NCI-H345 treated with DMSO at 0.1 percent for 48 hours (cell line): ENCODE measurements around the gene ISM1.
A peak's percentile ranks its signal among the peaks of the same experiment; 100 is the strongest.
"Not testable (repeated sequence)": the region's sequence is repeated elsewhere in the genome, so short reads cannot be mapped to it uniquely, and the experiment has no call there.

Source experiments
- DNase-seq: peaks from one replicate; lab custom pipeline; 2025; ENCODE audit not compliant: unreplicated experiment; lab: John Stamatoyannopoulos, UW

Gene ISM1

DNA sequence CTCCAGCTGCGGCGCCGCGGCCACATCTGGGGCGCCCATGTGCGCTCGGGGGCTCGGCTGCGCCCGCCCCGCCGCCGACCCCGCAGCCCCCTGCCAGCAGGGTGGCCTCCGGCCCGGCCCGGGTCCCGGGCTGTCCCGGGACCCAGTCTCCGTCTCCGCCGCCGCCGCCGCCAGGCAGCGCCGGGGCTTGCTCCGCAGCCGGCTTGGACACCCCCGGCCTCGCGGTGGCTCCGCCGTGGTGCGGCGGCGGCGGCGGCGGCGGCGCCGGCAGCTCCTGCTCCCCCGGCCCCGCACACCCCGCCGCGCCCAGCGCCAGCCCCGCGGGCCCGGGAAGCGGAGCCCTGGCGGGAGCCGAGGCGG is 219 bp downstream of the ISM1 start:
- DNase-seq: no peak

DNA sequence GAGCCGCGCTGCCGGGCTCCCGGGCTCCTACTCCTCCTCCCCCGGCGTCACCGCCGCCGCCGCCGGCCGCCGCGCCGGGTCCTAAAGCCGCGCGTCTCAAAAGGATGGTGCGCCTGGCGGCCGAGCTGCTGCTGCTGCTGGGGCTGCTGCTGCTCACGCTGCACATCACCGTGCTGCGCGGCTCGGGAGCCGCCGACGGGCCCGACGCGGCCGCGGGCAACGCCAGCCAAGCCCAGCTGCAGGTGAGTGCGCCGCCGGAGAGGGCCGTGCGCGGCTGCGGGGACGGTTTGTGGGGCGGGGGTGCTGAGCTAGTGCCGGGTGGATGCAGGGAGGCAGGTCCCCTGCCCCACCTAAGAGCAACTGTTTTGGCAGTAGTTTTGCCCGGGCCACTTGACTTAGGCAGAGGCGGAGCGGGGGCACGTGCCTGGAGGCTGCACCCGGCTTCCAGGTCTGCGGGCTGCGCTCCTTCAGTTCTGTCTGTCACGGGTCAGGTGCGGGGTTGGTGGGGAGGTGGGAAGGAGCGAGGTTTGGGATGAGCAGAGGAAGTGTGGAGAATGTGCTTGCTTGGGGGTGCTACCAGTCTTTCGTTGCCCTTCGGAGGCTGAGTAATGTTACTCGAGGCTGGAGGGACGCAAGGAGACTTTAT is 722 bp downstream of the ISM1 start:
- DNase-seq: peak; percentile 41

DNA sequence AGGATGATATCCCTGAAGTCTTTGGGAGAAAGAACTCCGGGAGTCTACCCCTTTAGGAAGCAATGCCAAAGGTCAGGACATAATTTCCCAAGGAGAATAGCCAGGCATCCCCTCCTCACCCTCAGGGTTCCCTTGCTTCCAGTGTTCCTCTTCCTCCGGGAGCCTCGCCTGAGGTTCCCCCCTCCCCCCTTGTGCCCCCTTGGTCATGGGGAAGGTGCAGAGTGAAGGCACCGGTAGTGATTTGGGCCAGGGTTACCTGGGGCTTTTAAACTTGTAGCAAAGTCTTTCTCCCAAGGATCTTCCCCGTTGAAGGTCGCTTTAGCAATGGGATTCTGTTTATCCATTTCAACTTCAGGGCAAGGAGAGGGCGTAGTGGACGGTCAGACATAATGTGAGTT is 1.2 kb downstream of the ISM1 start:
- no peak for DNase-seq

DNA sequence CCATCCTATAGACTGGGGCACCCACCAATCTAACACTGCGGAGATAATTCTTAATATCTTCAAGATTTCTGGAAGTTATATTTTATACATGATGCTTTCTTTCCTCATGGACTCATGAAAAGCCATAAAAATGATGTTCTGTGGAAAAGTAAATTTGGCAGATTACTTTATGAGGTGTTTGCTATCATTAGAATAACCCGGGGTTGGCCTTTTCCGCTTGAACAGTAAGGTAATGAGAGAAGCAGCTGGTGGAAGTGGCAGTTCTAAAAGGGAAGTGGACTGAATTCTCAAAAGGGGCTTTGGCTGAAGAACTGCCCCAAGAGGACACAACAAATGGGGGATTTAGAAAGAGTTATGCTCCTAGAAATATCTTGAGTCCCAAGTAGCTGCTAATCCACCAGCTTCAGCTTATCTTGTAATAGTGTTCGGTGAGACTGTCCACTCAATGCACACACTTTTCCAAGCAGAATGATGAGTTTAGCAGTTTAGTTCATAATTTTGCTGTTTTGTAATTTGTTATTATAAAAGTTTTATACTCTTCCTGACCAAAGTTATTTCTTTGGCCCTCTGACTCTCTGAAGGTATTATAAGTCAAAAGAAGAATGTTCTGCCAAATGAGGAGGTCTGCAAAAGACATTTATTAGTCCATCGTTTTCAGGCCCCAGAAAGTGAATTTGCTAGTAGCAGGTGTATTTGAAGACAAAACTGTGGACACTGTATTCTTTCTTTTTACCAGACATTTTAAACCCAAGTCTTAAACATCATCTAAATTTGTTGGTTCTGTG is 2.9 kb downstream of the ISM1 start:
- no peak for DNase-seq

DNA sequence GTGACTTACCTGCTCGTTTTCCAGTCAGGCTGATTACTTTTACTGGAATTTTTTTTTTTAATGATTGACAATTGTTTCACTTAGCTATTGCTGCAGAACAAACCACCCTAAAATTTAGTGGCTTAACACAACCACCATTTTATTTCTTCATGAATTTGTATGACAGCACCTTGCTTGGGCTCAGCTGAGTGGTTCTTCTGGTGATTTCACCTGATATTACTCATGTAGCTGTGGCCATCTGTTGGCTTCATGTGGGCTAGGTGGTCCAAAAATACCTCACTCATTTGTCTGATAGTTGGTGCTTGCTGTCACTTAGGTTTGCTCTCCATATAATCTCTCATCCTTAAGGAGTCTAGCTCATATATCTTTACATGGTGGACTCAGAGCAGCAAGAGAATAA is 5.3 kb downstream of the ISM1 start:
- no peak for DNase-seq

DNA sequence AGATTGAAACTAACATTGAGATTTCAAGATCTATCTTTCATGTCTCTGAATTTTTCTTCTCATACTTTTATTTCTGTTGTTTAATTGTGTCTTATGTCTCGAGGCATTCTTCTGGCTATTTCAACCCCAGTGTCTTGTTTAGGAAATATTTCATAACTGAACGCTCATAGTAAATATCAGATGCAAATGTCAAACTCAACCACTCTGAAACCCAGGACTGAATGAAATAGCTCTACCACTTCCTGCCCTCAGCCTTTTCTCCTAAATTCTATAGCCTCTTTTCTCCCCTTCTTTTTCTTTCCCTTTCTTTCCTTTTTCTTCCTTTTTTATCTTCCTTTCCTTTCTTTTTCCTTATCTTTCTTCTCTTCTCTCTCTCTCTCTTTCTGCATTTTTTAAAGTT is 7.7 kb downstream of the ISM1 start:
- DNase-seq: no peak

DNA sequence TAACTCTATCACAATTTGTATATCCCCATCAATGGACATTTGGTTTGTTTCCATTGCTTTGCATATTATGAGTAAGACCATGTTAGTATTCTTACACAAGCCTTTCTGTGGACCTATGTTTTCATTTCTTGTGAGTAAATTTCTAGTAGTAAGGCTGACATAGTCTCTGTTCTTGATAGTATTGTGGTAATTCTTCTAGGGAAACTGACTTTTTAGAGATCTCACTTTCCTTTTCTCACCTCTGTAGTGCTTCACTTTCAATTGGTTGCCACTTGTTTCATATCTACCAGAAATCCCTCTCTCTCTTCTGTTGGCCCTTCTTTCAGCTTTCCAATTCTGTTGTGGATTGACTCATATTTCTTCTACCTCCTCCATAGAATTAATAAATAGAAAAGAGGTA is 8.5 kb downstream of the ISM1 start:
- DNase-seq: no peak

DNA sequence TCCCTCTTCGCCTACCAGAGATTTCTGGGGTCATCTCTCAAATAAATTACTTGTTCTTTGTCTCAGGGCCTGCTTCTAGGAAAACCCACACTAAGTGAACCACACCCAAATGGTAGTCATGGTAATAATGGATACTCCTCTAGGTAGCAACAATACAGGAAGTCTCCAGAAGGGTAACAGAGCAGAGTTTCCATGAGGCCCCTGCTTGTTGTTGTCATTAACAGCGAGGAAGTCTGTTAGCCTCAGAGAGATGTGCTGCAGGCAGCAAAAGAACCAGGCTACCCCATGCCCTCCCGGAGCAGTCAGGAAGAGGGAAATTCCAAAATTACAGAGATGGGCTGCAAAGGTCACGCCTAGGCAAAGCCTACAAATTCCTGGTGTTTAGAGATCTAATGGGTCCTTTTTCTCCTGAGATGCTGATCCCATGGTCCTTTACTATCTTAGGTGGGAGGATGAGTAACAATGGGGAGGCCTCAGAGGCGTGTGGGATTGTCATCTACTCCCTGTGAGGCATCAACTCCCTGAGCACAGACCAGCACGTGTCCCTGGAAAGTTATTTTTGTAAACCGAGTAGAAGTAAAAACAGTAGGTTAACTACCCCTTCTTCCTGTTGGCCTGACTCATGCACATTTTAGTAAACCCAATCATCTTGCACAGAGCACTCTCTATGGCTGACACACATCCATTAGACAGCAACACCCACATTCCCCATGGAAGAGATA is 10.1 kb downstream of the ISM1 start:
- no peak for DNase-seq

DNA sequence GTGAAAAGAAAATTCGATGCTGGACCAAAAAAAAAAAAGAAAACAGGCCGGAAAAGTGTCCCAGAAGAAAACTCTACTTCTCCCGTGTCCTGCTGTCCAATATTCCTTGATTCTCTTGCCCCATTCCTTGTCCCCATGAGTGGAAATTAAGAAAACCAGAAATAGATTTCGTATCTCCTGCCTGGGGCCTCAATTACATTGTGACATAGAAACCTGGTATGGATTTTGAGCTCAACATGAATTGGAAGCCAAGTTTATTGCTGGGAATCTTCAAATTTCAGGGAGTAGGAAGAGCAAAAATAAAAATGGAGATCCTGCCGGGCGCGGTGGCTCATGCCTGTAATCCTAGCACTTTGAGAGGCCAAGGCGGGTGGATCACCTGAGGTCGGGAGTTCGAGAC is 11.9 kb downstream of the ISM1 start:
- no peak for DNase-seq

DNA sequence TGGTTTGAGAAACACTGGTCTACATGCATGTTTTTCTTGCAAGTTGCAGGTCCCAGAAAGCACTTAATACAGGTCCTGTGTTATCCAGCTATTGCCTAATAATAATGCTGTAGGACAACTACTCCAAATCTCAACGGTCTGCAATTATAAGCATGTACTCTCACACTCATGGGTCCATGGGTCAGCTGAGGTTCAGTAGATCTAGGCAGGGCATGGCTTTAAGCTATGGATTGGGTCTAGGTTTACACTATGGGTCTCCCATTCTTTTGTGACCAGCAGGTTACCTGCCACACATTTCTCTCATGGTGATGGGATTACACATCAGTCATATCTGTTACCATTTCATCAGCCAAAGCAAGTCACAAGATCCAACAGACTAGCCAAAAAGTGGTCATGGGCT is 13.9 kb downstream of the ISM1 start:
- DNase-seq: no peak

DNA sequence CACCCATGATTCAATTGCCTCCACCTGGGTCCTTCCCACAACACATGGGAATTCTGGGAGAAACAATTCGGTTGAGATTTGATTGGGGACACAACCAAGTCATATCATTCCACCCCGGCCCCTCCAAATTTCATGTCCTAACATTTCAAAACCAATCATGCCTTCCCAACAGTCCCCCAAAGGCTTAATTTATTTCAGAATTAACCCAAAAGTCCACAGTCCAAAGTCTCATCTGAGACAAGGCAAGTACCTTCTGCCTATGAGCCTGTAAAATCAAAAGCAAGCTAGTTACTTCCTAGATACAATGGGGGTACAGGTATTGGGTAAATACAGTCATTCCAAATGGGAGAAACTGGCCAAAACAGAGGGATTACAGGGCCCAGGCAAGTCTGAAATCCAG is 15.3 kb downstream of the ISM1 start:
- not testable (repeated sequence) for DNase-seq

DNA sequence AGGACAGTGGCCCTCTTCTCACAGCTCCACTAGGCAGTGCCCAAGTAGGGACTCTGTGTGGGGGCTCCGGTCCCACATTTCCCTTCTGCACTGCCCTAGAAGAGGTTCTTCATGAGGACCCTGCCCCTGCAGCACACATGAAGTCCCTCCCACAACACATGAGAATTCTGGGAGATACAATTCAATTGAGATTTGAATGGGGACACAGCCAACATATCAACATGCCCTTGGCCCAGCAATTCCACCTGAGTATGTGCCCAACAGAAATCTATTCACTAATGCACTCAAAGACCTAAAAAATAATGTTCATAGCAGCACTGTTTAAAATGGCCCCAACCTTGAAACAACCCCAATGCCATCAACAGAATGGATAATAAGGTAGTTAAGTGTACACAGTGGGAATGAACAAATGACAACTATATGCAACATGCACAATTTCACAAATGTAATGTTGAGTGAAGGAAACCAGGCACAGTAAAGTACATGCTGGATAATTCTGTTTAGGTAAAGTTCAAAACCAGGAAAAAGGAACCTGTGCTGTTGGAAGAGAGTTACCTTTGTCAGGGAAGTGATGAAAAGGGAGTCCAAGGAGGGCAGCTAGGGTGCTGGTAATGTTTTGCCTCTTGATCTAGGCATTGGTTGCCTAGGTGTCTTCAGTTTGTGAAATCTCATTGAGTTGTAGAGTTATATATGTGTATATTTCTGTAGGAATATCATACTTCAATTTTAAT is 16.1 kb downstream of the ISM1 start:
- DNase-seq: no peak

DNA sequence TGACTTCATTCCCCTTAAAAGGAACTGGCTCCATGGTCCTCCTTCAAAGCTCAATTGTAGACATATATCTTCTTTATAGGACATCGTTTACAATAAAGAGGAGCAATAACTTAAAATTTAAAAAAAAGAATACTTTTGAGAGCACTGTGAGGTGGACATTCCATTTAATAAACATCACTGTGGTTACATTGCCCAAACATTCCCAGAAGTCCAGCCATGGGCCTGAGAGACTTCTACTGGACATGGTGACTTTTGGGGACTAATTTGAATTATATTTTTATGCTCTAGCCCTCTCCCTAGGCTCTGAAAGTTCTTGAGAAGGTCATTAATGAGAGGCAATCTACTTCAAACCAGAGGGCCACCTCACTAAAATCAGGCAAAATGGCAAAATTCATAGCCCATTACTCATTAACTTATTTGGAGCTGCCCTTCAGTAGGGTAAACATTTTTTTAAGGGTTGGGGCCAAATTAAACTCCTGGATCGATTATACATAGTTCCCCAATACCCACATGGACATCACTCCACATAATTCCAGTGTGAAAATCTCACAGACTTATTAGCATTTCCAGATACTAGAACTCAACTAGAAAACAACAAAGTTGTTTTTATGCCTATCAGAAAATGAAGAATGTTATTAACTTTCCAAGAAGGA is 17.1 kb downstream of the ISM1 start:
- no peak for DNase-seq

DNA sequence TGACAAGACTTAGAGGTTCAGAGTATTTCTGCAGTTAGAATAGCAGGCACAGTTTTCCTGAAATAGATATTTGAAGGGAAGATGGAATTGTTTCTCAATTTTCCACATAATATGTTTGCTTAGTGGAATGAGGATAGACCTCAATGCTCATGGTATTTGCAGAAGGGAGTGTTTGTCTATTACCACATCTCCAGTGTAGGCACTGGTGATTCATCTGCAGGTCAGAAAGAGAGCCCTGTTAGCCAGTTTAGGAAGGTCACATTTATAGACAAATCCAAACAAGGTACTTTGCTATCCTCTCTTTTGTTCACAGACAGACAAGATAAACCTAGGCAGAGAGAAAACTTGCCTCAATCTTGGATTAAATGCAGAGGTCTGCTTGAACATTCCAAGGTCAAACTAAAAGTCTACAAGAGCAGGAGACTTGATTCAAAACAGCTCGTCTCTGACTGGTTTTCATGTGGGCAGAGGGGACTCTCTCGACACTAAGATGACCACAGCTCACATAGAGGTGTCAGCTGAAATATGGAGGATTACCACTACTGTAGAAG is 22.8 kb downstream of the ISM1 start:
- no peak for DNase-seq

DNA sequence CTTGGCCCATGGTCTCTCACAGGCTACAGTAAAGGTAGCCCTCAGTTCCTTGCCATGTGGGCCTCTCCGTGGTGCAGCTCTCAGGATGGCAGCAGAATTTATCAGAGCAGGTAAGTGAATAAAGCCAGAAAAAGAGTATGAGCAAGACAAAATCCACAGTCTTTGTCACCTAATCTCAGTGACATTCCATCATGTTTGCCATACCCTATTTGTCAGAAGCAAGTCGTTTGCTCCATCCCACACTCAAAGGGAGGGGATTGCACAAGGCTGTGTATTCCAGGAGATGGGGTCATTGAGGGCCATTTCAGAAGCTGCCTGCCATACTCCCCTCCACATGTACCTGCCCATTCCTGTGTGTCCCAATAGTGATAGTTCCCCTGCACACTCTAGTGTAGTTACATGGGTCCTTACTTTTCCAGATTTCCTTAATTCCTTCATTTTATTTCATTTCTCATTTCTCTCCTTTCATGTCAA is 24.2 kb downstream of the ISM1 start:
- DNase-seq: no peak

DNA sequence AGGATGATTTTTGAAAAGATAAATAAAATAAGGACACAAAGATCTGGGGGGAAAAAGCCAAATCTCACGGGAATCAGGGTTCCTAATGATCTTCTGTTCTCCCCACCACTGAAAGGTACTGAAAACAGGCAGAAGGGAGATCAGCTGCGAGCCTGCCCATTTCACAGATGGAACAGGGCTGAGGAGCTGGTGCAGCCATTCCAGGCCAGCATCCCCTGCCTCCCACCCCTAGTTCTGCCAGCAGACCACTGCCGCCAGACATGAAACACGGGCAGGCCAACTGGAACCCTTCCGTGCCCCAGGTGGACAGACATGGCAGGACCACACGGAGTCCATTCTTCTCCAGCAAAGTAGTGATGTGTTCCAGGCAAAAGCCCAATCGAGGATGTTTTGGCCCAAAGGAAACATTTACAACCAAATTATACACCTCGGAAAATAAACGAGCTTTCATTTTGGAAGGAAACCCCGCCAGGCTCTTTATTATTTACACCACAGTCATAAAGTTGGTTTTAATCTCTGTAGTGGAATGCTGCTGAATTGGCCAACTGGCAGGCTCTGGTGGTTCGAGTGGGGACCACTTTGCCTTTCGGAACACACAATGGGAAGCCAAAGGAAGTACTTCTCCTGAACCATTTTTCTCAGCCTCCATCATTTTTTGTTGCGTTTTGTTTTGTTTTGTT is 28.2 kb downstream of the ISM1 start:
- DNase-seq: no peak

DNA sequence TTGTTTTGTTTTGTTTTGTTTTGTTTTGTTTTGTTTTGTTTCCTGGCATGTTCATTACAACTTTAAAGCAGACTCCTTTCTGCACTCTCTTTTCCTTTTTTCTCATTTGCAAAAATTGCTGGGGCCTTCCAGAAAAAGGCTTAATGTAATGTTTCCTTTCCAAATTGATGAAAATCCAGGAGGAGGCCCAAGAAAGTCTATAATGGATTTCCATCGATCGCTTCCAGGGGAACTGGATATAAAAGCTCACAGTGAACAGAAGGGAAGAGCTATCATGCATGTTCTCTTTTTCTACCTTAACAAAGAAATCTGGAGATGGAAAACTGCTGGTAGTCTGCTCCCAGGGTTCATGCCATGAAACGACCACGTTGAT is 28.7 kb downstream of the ISM1 start:
- no peak for DNase-seq

DNA sequence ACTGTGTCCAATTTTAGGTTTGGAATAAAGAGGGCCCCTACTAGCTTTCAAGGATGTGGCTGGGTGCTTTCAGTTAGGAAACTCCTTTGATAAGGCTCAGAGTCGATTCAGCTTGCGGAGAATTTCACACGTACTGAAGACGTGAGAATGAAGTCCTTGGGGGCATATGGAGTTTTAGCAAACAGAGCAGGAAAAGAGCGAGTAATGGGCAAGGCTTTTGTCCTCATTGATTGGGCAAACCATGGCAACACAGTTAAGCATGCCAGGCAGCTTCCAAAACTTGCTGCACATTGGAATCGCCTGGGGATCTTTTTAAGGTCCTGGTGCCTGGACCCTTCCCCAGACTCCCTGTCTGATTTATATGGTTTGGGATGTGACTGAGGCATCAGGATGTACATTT is 29.2 kb downstream of the ISM1 start:
- DNase-seq: no peak

DNA sequence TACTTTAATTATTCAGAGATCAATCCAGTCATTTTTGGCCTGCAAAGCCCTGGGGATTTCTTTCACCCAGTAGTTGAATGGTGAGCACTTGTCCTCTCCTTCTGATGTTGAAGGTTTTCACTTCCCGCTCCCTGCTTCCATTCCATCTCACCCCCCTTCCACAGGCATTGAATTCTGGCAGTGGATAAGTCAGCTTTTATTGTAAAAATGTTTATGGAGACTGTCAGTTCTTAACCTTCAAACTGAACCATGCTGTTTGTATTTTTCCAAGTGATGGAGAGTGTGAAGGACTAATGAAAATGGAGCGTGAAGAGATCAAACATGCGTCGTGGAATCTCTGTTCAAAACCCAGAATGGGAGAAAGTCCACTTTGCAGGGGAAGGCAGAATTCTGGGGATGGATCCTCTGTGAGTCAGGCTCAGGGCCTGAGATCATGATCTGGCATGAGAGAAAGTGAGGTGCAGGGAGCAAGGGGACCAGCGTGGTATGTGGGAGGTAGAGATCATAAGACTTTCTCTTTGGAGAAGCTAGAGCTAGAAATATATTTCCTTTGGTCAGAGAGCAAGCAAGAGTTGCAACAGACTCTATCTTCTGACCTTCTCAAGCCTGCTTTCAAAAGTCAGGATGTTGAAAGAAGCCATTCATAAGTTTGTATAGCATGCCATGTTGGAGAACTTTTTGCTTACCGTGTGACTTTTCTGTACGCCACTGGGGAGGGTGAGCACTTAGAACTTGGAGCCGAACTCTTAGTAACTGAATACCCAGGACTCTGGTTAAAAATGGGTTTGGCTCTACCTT is 30.2 kb downstream of the ISM1 start:
- DNase-seq: no peak
